ENCODE results near the gene BLM.

Gene BLM

GRCh38 chr15:90859234-90860131, 142.3 kb downstream of the BLM start:
- Histone ChIP-seq H3K27ac (ENCODE audit: low read length, poor library complexity, severe bottlenecking) (no peak overlapping the region), H3K4me3 (ENCODE audit: insufficient read depth in 1 of 2, low read depth in 1 of 2, low read length in 2 of 2) (no peak overlapping the region), H2BK5ac (ENCODE audit: low read depth, low read length, poor library complexity, severe bottlenecking) (no peak overlapping the region), H3K18ac (ENCODE audit: low read depth in 1 of 2, low read length in 2 of 2) (peak overlapping the region; percentile 64 to 84), H2BK120ac (ENCODE audit: low read depth, low read length) (peak overlapping the region; percentile 71), H2BK15ac (ENCODE audit: low read depth, poor library complexity, severe bottlenecking) (peak overlapping the region; percentile 57), H3K27me3 (ENCODE audit: control insufficient read depth in 1 of 2, insufficient read depth in 1 of 2, low read length in 2 of 2) (no peaks in the 10 kb centered on the region), H2BK12ac (ENCODE audit: low read length in 2 of 2) (peak overlapping the region; percentile 29 to 97), H3K36me3 (ENCODE audit: control insufficient read depth in 1 of 2, insufficient read depth in 2 of 2, low read depth in 1 of 2, low read length in 2 of 2) (no peaks in the 10 kb centered on the region), H3K14ac (ENCODE audit: low read length in 2 of 2) (peak overlapping the region in 1 of 2 experiments; percentile 56), H3K4me1 (ENCODE audit: control insufficient read depth, insufficient read depth, low read depth, low read length) (peaks cover 6% of the 10 kb centered on the region), H3K4me2 (ENCODE audit: low read length, poor library complexity, severe bottlenecking) (no peak overlapping the region), H3K23ac (ENCODE audit: low read length in 2 of 2) (no peak overlapping the region), H3K9me3 (ENCODE audit: control insufficient read depth, low read length) (no peaks in the 10 kb centered on the region), H3K4ac (ENCODE audit: low read depth in 1 of 2, low read length in 2 of 2) (peak overlapping the region in 1 of 2 experiments; percentile 16), H4K91ac (ENCODE audit: low read length) (peak overlapping the region; percentile 44), H3K9ac (ENCODE audit: low read length) (no peak overlapping the region), H4K8ac (ENCODE audit: low read length) (peak overlapping the region; percentile 90), H2AK5ac (ENCODE audit: low read length, severe bottlenecking) (no peak overlapping the region), H2AFZ (ENCODE audit: low read depth, low read length) (no peak overlapping the region), H3K79me1 (replicated peaks; ENCODE audit: low read length, poor library complexity, severe bottlenecking) (no peaks in the 10 kb centered on the region)
- WGBS, result 40% methylated on average over 9 of the region's 10 CpGs
- DNase-seq, result peak; percentile 28

GRCh38 chr15:90860450-90860849, 143.3 kb downstream of the BLM start:
- Histone ChIP-seq H2BK120ac (ENCODE audit: low read depth, low read length) (no peak overlapping the region), H3K18ac (ENCODE audit: low read depth in 1 of 2, low read length in 2 of 2) (peak overlapping the region in 1 of 2 experiments; percentile 77), H4K8ac (ENCODE audit: low read length) (no peak overlapping the region), H3K14ac (ENCODE audit: low read length in 2 of 2) (no peak overlapping the region), H4K91ac (ENCODE audit: low read length) (peak overlapping the region; percentile 60), H3K9ac (ENCODE audit: low read length) (no peak overlapping the region), H3K4me1 (ENCODE audit: control insufficient read depth, insufficient read depth, low read depth, low read length) (peaks cover 5% of the 10 kb centered on the region), H3K4me2 (ENCODE audit: low read length, poor library complexity, severe bottlenecking) (no peak overlapping the region), H2BK15ac (ENCODE audit: low read depth, poor library complexity, severe bottlenecking) (no peak overlapping the region), H2AK5ac (ENCODE audit: low read length, severe bottlenecking) (no peak overlapping the region), H3K27ac (ENCODE audit: low read length, poor library complexity, severe bottlenecking) (no peak overlapping the region), H3K9me3 (ENCODE audit: control insufficient read depth, low read length) (no peaks in the 10 kb centered on the region), H2AFZ (ENCODE audit: low read depth, low read length) (no peak overlapping the region), H3K27me3 (ENCODE audit: control insufficient read depth in 1 of 2, insufficient read depth in 1 of 2, low read length in 2 of 2) (no peaks in the 10 kb centered on the region), H3K36me3 (ENCODE audit: control insufficient read depth in 1 of 2, insufficient read depth in 2 of 2, low read depth in 1 of 2, low read length in 2 of 2) (no peaks in the 10 kb centered on the region), H3K4ac (ENCODE audit: low read depth in 1 of 2, low read length in 2 of 2) (peak overlapping the region in 1 of 2 experiments; percentile 17), H3K23ac (ENCODE audit: low read length in 2 of 2) (no peak overlapping the region), H3K79me1 (replicated peaks; ENCODE audit: low read length, poor library complexity, severe bottlenecking) (no peaks in the 10 kb centered on the region), H2BK12ac (ENCODE audit: low read length in 2 of 2) (peak overlapping the region; percentile 7 to 29), H3K4me3 (ENCODE audit: insufficient read depth in 1 of 2, low read depth in 1 of 2, low read length in 2 of 2) (no peak overlapping the region), H2BK5ac (ENCODE audit: low read depth, low read length, poor library complexity, severe bottlenecking) (no peak overlapping the region)
- DNase-seq, result no peak
- WGBS, result 99% methylated on average over 6 of the region's 7 CpGs

GRCh38 chr15:90860942-90861675, 144.0 kb downstream of the BLM start:
- H2BK15ac ChIP-seq (ENCODE audit: low read depth, poor library complexity, severe bottlenecking), result no peak overlapping the region
- H2BK5ac ChIP-seq (ENCODE audit: low read depth, low read length, poor library complexity, severe bottlenecking), result no peak overlapping the region
- peak overlapping the region in 1 of 2 experiments; percentile 54 for H2BK12ac ChIP-seq (ENCODE audit: low read length in 2 of 2)
- peak; percentile 62 for DNase-seq
- no peaks in the 10 kb centered on the region for H3K9me3 ChIP-seq (ENCODE audit: control insufficient read depth, low read length)
- no peak overlapping the region for H3K14ac ChIP-seq (ENCODE audit: low read length in 2 of 2)
- H3K27me3 ChIP-seq (ENCODE audit: control insufficient read depth in 1 of 2, insufficient read depth in 1 of 2, low read length in 2 of 2), result no peaks in the 10 kb centered on the region
- H3K27ac ChIP-seq (ENCODE audit: low read length, poor library complexity, severe bottlenecking), result no peak overlapping the region
- peaks cover 5% of the 10 kb centered on the region for H3K4me1 ChIP-seq (ENCODE audit: control insufficient read depth, insufficient read depth, low read depth, low read length)
- H3K36me3 ChIP-seq (ENCODE audit: control insufficient read depth in 1 of 2, insufficient read depth in 2 of 2, low read depth in 1 of 2, low read length in 2 of 2), result no peaks in the 10 kb centered on the region
- H3K4ac ChIP-seq (ENCODE audit: low read depth in 1 of 2, low read length in 2 of 2), result no peak overlapping the region
- peak overlapping the region in 1 of 2 experiments; percentile 10 for H3K18ac ChIP-seq (ENCODE audit: low read depth in 1 of 2, low read length in 2 of 2)
- WGBS, result 93% methylated on average over 14 of the region's 14 CpGs
- H4K91ac ChIP-seq (ENCODE audit: low read length), result no peak overlapping the region
- no peak overlapping the region for H3K4me3 ChIP-seq (ENCODE audit: insufficient read depth in 1 of 2, low read depth in 1 of 2, low read length in 2 of 2)
- H3K9ac ChIP-seq (ENCODE audit: low read length), result no peak overlapping the region
- H2AFZ ChIP-seq (ENCODE audit: low read depth, low read length), result no peak overlapping the region
- H4K8ac ChIP-seq (ENCODE audit: low read length), result no peak overlapping the region
- H3K79me1 ChIP-seq (replicated peaks; ENCODE audit: low read length, poor library complexity, severe bottlenecking), result no peaks in the 10 kb centered on the region
- H3K23ac ChIP-seq (ENCODE audit: low read length in 2 of 2), result no peak overlapping the region
- no peak overlapping the region for H2BK120ac ChIP-seq (ENCODE audit: low read depth, low read length)
- no peak overlapping the region for H3K4me2 ChIP-seq (ENCODE audit: low read length, poor library complexity, severe bottlenecking)
- no peak overlapping the region for H2AK5ac ChIP-seq (ENCODE audit: low read length, severe bottlenecking)

- Histone ChIP-seq H3K36me3 (ENCODE audit: control insufficient read depth in 1 of 2, insufficient read depth in 2 of 2, low read depth in 1 of 2, low read length in 2 of 2) (no peaks in the 10 kb centered on the region), H3K9me3 (ENCODE audit: control insufficient read depth, low read length) (no peaks in the 10 kb centered on the region), H3K14ac (ENCODE audit: low read length in 2 of 2) (no peak overlapping the region), H2BK5ac (ENCODE audit: low read depth, low read length, poor library complexity, severe bottlenecking) (no peak overlapping the region), H3K23ac (ENCODE audit: low read length in 2 of 2) (no peak overlapping the region), H3K27me3 (ENCODE audit: control insufficient read depth in 1 of 2, insufficient read depth in 1 of 2, low read length in 2 of 2) (no peaks in the 10 kb centered on the region), H3K9ac (ENCODE audit: low read length) (no peak overlapping the region), H3K4me3 (ENCODE audit: insufficient read depth in 1 of 2, low read depth in 1 of 2, low read length in 2 of 2) (no peak overlapping the region), H3K79me1 (replicated peaks; ENCODE audit: low read length, poor library complexity, severe bottlenecking) (no peaks in the 10 kb centered on the region), H2AK5ac (ENCODE audit: low read length, severe bottlenecking) (no peak overlapping the region), H3K27ac (ENCODE audit: low read length, poor library complexity, severe bottlenecking) (no peak overlapping the region), H2BK15ac (ENCODE audit: low read depth, poor library complexity, severe bottlenecking) (no peak overlapping the region), H3K18ac (ENCODE audit: low read depth in 1 of 2, low read length in 2 of 2) (no peak overlapping the region), H3K4me1 (ENCODE audit: control insufficient read depth, insufficient read depth, low read depth, low read length) (peaks cover 5% of the 10 kb centered on the region), H3K4ac (ENCODE audit: low read depth in 1 of 2, low read length in 2 of 2) (no peak overlapping the region), H2BK12ac (ENCODE audit: low read length in 2 of 2) (peak overlapping the region in 1 of 2 experiments; percentile 1), H4K91ac (ENCODE audit: low read length) (no peak overlapping the region), H3K4me2 (ENCODE audit: low read length, poor library complexity, severe bottlenecking) (no peak overlapping the region), H2BK120ac (ENCODE audit: low read depth, low read length) (no peak overlapping the region), H4K8ac (ENCODE audit: low read length) (no peak overlapping the region), H2AFZ (ENCODE audit: low read depth, low read length) (no peak overlapping the region)
- WGBS, result 94% methylated on average over 6 of the region's 6 CpGs
- DNase-seq, result no peak
These were observed 145.3 kb downstream of the BLM start for GRCh38 chr15:90862487-90862886.

Measured in mesenchymal stem cell (in vitro differentiated cells and primary cell).